GM21825 (cell line): Measurements from ENCODE around the gene MRPL53.
"Not testable (repeated sequence)": the region's sequence is repeated elsewhere in the genome, so short reads cannot be mapped to it uniquely, and the experiment has no call there.

Source experiments
- ATAC-seq: cut with Tn5 transposase; IDR thresholded peaks from one replicate; pipeline ENCODE4 v1.9.1; 2021; ENCODE audit warnings: mild to moderate bottlenecking, moderate library complexity; ENCODE audit not compliant: unreplicated experiment

Gene MRPL53

DNA sequence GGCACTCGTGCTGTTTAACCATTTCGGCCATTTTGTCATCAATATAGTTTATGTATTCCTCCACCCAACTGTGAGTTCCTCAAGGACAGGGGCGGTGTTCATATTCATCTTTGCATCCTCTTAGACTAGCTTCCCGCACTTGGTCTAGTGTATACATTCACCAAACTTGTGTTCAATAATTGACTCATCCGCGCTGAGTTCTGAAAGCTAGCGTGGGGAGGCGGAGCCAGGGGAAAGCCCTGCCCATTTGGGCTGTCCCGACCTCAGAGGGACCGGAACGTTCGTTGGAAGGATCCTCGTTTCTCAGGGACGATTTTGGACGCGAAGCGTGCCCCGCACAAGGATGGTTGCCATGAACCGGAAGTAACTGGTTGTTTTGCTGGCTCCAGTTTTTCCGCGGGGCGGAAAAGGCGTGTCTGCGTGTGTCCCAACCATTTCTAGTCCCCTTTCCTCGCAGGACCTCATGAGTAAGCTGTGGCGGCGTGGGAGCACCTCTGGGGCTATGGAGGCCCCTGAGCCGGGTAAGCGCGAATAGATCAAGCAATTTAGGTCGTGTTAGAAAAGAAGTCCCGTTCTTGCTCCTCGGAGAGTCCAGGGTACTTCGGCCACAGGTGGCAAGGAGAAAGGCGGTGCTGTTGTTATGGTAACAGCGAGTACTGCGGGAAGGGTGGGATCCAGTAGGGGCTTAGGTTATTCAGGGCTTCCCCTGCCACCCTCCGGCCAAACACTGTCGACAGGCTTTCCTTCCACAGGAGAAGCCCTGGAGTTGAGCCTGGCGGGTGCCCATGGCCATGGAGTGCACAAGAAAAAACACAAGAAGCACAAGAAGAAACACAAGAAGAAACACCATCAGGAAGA, 17.6 kb downstream of the MRPL53 start, which contains the start of gene INO80B:
TSS of gene INO80B (plus strand) at position 434 of the 858 bp plus-strand sequence. CDS start at position 464, 30 bp downstream.
- peak; percentile 41 for ATAC-seq

- no peak for ATAC-seq
Observed at GRCh38 chr2:74450570-74451190, 21.8 kb downstream of the MRPL53 start.

DNA sequence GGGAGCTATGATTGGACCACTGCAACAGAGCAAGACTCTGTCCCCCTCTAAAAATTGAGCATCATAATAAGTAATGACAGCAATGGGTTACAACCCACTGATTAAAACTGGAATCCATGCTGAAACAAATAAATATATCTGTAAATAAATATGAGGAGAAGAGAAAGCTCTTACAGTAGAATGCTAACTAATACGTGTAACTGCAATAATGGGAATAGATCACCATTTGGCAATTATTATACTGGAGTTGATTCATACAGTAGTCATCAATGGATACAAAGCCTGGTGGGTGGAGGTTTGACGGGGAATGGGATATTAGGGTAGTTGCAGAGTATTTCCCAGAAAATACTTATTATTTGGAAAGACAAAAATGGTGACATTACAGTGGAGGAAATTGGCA, 23.7 kb downstream of the MRPL53 start:
- no peak for ATAC-seq

DNA sequence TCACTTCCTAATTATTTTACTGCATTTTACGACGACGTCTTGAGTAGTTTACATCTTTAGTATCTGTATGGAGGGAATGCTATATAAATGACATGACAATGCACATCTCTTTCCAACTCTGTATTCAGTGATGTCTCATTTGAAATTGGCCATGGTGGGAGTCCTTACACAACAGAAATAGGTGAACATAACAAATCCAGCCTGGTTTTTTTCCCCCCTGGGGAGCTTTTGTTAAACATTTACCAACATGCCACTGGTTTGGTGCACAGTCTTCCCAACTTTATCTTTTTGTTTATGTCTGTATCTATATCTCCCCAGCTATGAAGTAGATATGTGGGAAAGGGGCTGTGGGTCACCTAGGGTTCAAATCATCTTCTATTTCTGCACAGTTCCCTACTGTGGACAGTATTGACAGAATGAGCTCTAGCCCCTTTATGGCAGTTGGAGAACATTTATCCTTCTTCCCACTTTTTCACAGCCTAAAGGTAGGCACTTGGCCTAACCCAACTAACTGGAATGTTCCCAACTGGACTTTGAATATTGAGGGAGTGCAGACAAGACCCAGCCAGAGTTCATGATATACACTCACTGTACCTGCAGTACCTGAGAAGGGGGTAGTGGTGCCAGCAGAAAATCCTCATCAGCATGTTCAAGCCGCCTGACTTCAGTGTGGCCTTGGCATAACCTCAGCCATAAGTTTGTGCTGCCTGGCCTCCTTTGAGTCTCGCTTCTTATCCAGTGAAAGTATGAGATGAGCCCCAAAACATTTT, 25.1 kb downstream of the MRPL53 start:
- no peak for ATAC-seq

- ATAC-seq: no peak
Observed at GRCh38 chr2:74444498-74445318, 27.8 kb downstream of the MRPL53 start.

DNA sequence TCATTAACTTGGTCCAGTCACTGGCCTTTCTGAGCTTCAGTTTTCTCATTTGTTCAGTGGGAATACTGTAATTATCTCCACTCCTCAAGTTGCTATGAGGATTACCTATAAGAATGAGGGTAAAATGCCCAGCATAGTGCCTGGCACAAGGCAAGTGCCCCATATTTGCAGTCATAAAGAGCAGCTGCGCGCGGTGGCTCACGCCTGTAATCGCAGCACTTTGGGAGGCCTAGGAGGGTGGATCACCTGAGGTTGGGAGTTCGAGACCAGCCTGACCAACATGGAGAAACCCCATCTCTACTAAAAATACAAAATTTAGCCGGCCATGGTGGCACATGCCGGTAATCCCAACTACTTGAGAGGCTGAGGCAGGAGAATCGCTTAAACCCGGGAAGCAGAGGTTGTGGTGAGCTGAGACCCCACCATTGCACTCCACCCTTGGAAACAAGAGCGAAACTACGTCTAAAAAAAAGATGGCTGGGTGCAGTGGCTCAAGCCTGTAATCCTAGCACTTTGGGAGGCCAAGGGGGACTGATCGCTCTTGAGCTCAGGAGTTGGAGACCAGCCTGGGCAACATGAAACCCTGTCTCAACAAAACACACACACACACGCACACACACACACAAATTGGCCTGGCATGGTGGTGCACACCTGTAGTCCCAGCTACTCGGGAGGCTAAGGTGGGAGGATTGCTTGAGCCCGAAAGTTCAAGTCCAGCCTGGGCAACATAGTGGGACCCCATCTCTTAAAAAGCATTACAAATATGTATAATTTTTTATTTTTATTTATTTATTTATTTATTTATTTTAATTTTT, 29.8 kb downstream of the MRPL53 start:
- not testable (repeated sequence) for ATAC-seq

DNA sequence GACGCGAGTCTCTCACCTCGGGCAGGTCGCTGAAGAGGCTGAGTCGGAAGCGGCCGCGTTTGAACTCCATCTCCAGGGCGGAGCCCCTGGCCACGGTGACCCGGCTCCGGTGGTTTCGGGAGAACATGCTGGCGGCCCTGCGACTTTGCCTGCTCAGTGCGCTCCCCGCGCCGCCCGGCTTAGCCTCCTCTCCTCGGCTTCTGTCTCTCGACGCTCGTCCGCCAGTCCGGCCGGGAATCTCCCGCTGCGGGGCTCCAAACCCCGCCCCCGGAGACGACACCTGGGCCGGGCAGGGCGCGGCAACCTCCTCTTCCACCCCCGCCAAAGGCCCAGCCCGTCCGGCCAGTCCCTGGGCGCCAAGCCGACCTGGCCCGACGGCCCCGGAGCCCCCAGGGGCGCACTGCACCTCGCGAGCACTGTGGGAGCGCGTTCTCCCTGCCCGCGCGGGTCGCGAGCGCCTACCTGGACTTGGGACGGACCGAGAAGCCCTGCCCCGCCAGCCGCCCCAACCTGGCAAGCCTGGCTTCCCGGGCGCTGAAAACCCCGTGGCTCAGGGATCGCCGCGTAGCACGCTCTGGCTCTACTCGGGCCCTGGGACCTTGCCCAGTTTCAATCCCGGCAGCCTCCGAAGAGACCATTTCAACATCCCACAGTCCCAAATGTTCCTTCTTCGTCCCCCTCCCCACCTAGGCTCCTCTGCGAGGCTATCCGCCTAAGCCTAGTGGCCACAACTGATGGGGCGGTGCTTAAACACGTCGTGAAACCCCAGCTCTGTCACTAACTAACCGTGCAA, 30.6 kb downstream of the MRPL53 start, which contains the start of gene RTKN:
TSS of gene RTKN (minus strand) at position 248 of the 793 bp plus-strand sequence. CDS start at position 127, 121 bp downstream.
- ATAC-seq: no peak

DNA sequence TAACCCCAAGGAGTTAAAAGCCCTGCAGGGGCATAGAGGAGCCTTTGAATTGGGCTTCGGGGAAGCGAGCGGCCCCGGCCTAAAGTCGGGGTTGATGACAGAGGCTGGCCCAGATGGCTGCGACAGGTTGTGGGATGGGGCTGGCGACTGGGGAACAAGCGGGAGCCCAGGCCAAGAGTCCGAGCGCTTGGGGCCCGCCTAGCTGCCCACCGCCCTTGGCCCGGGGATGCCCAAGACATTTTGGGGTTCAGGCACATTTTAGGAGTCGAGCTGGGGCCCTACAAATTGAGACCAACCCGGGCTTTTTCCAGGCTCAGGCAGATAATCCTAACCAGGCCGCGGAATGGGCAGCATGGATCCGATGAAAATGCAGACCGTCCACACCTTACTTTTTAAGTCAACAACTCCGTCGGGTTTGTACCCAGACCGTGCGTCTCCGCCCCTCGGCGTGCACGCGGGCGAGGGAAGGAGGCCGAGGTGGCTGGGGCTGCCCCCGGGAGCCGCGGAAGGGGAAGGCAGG, 31.2 kb downstream of the MRPL53 start:
- ATAC-seq: no peak

DNA sequence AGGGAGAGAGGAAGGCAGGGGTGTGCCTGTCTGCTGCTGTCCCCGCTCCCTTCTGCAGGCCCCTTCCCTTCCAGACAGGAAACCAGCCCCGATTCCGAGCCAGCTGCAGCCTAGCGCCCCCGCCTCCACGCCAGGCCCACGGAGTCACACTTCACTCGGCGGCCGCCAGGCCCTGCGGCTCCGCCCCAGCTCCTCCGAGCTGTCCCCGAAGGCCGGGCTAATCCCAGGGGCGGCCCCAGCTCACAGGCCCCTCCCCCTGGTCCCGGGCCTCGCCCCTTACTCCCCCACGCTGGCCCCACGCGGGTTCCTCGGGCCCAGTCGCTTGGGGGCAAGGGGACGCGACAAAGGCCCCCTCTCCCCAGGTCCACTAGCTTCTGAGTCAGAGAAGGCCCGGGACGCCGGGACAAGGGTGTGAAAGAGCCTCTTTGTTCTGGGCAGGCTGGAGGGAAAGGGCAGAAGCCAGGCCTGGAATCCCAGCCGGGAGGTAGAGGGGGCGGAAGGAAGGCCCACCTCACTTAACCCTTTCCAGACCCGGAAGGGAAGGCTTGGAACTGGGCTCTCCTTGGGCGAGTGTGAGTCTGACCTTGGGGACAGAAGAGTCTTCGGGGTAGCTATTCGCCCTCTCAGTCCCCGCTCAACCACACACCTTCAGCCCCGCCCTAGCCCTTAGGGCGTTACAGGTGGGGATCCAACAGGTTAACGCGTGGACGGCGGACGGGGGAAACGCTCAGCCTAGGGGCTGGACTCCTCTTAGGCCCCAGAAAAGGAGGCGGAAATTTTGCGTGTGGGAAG, 31.9 kb downstream of the MRPL53 start:
- peak; percentile 83 for ATAC-seq

- no peak for ATAC-seq
Observed at GRCh38 chr2:74439803-74440377, 32.6 kb downstream of the MRPL53 start.

- no peak for ATAC-seq
Observed at GRCh38 chr2:74439373-74439772, 33.1 kb downstream of the MRPL53 start.

- no peak for ATAC-seq
Observed at GRCh38 chr2:74438248-74438647, 34.2 kb downstream of the MRPL53 start.

- no peak for ATAC-seq
Observed at GRCh38 chr2:74436848-74437695, 35.4 kb downstream of the MRPL53 start.

DNA sequence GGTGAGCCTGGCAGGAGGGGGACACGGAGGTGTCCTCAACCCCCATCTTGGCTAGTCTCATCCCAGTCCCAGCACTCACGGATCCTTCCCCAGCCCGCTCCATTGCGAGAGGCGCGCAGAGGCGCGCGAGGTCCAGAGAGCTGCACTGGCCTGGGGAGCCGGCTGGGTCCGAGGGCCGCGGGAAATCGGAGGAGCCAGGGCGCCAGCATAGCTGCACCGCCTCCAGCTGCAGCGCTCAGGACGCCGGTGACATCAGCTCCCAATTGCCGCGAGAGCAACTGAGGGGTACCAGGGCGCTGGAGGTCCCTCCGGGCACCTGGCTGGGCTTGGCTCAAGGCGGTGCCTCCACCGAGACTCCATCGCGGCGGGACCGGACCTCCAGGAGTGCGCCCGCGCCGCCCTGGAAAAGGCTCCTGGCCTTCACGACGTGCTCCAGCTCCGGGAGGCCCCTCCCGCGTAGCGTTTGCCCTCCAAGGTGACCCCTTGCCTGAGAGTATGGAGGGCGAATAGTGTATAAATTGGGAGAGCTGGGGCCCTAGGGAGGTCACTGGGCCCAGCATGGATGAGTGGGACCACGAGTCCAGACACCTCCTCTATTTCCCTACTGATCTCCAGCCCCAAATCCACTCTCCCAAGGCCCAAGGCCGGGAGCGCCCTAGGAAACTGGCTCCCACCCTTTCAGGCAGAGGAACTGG, 36.2 kb downstream of the MRPL53 start:
- no peak for ATAC-seq

- ATAC-seq: no peak
Observed at GRCh38 chr2:74430502-74430901, 42.0 kb downstream of the MRPL53 start.
